Activated B cell treated with CpG ODN at 0.5 μM for 24 hours (primary cell): Measurements from ENCODE around the gene IER5L. TPM values are rescaled to one million over a fixed set of nuclear protein-coding genes. Genes with fewer than 3 reads are reported as not detected.

Experiments used
- ATAC-seq: fragments of 200-7000 bp; cut with Tn5 transposase; one replicate; pipeline ENCODE4 v1.10.0; 2021; ENCODE audit warnings: low read depth, mild to moderate bottlenecking, moderate library complexity
- CTCF ChIA-PET: fragments of 350-600 bp; sonication (Branson Sonifier 250); formaldehyde crosslinking; loops from one replicate; lab custom pipeline; 2021; ENCODE audit warnings: antibody characterized with exemption; lab: Charles Lee
- POLR2A ChIA-PET: fragments of 350-600 bp; sonication (Branson Sonifier 250); formaldehyde crosslinking; loops from one replicate; lab custom pipeline; 2021; ENCODE audit warnings: antibody characterized with exemption; lab: Charles Lee
- DNase-seq: peaks from one replicate; pipeline ENCODE4 v3.0.0; 2022
- H3K27ac Mint-ChIP-seq: one replicate; pipeline ENCODE4 v1.8.0; 2020; ENCODE audit warnings: mixed read lengths
- H3K27me3 Mint-ChIP-seq: one replicate; pipeline ENCODE4 v1.8.0; 2021; ENCODE audit warnings: mixed read lengths
- H3K36me3 Mint-ChIP-seq: one replicate; pipeline ENCODE4 v1.8.0; 2021; ENCODE audit warnings: low read depth, mixed read lengths
- H3K4me1 Mint-ChIP-seq: one replicate; pipeline ENCODE4 v1.8.0; 2021; ENCODE audit warnings: mixed read lengths
- H3K4me3 Mint-ChIP-seq: one replicate; pipeline ENCODE4 v1.8.0; 2020; ENCODE audit warnings: mild to moderate bottlenecking, mixed read lengths
- H3K9me3 Mint-ChIP-seq: one replicate; pipeline ENCODE4 v1.8.0; 2020; ENCODE audit warnings: mixed read lengths
- intact Hi-C: fragments of 100-400 bp; cut with micrococcal nuclease; formaldehyde crosslinking; loops from one replicate; pipeline ENCODE4 v1.15.1; 2024
- total RNA-seq: library from RNA; stranded (reverse); gene quantifications from 2 replicates; pipeline ENCODE4 v1.2.3, GENCODE V29; 2022
- TF ChIP-seq, protein P1 (sequence below): fragments of 200-600 bp; IDR thresholded peaks from one replicate; pipeline ENCODE4 v1.8.0; 2022; ENCODE audit warnings: antibody characterized with exemption, mild to moderate bottlenecking

Gene IER5L
- total RNA-seq: 1.9 and 2.1 TPM in 2 replicates

- POLR2A ChIA-PET: interaction anchor here (0.5 to 1.7 kb wide), 16 partner anchors 29 to 1566 kb away, joined by 3 to 26 read pairs (median 4); partner anchors contain the start of gene NTMT1
- peak; percentile 94 for DNase-seq
- Mint-ChIP-seq H3K4me3 (peak within 1 kb of the TSS; percentile 86), H3K36me3 (no peaks in the 10 kb centered on the region), H3K27ac (peak within 1 kb of the TSS; percentile 56), H3K9me3 (no peaks in the 10 kb centered on the region), H3K27me3 (peaks cover 17% of the 10 kb centered on the region), H3K4me1 (peaks cover 23% of the 10 kb centered on the region)
- peak; percentile 90 for ATAC-seq
- intact Hi-C loops: loop anchor here (1.0 to 10.0 kb wide), 4 partner anchors 24 to 237 kb away; no protein-coding TSS in a partner anchor
- CTCF ChIA-PET: interaction anchor here (0.9 to 1.7 kb wide), 7 partner anchors 35 to 446 kb away, joined by 3 to 13 read pairs (median 4); no protein-coding TSS in a partner anchor
- TF ChIP-seq, protein P1, sequence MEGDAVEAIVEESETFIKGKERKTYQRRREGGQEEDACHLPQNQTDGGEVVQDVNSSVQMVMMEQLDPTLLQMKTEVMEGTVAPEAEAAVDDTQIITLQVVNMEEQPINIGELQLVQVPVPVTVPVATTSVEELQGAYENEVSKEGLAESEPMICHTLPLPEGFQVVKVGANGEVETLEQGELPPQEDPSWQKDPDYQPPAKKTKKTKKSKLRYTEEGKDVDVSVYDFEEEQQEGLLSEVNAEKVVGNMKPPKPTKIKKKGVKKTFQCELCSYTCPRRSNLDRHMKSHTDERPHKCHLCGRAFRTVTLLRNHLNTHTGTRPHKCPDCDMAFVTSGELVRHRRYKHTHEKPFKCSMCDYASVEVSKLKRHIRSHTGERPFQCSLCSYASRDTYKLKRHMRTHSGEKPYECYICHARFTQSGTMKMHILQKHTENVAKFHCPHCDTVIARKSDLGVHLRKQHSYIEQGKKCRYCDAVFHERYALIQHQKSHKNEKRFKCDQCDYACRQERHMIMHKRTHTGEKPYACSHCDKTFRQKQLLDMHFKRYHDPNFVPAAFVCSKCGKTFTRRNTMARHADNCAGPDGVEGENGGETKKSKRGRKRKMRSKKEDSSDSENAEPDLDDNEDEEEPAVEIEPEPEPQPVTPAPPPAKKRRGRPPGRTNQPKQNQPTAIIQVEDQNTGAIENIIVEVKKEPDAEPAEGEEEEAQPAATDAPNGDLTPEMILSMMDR: no peak
These were observed at the start of gene IER5L for GRCh38 chr9:129177791-129178567. IER5L (minus strand) TSS chr9:129178261; CDS start chr9:129178052, 209 bp downstream.

GRCh38 chr9:129227843-129228189 is 49.8 kb upstream of the IER5L start:
- peaks cover 3% of the 10 kb centered on the region for H3K4me1 Mint-ChIP-seq
- TF ChIP-seq, protein P1: no peak
- no peak for ATAC-seq
- H3K9me3 Mint-ChIP-seq: no peaks in the 10 kb centered on the region
- no peak overlapping the region for H3K4me3 Mint-ChIP-seq
- no peaks in the 10 kb centered on the region for H3K36me3 Mint-ChIP-seq
- peaks cover 45% of the 10 kb centered on the region for H3K27me3 Mint-ChIP-seq
- H3K27ac Mint-ChIP-seq: no peak overlapping the region
- ChIA-PET POLR2A (no interaction called here), CTCF (no interaction called here)
- no peak for DNase-seq
- intact Hi-C loops: no loop called here

GRCh38 chr9:129225815-129226214 is 47.8 kb upstream of the IER5L start:
- POLR2A ChIA-PET: no interaction called here
- CTCF ChIA-PET: no interaction called here
- TF ChIP-seq, protein P1: no peak

GRCh38 chr9:129225490-129225778 is 47.4 kb upstream of the IER5L start:
- H3K4me1 Mint-ChIP-seq: peaks cover 8% of the 10 kb centered on the region
- H3K27me3 Mint-ChIP-seq: peaks cover 48% of the 10 kb centered on the region
- TF ChIP-seq, protein P1: no peak
- H3K36me3 Mint-ChIP-seq: no peaks in the 10 kb centered on the region
- DNase-seq: no peak
- no peak for ATAC-seq
- ChIA-PET POLR2A (no interaction called here), CTCF (no interaction called here)
- H3K4me3 Mint-ChIP-seq: no peak overlapping the region
- no peak overlapping the region for H3K27ac Mint-ChIP-seq
- no peaks in the 10 kb centered on the region for H3K9me3 Mint-ChIP-seq
- intact Hi-C loops: no loop called here

More at GRCh38 chr9:129225815-129226214, 47.8 kb upstream of the IER5L start:
- Mint-ChIP-seq H3K27ac (no peak overlapping the region), H3K4me3 (no peak overlapping the region), H3K9me3 (no peaks in the 10 kb centered on the region), H3K4me1 (peaks cover 8% of the 10 kb centered on the region), H3K27me3 (peaks cover 46% of the 10 kb centered on the region), H3K36me3 (no peaks in the 10 kb centered on the region)
- ATAC-seq (no peak), DNase-seq (no peak)
- intact Hi-C loops: no loop called here

DNA sequence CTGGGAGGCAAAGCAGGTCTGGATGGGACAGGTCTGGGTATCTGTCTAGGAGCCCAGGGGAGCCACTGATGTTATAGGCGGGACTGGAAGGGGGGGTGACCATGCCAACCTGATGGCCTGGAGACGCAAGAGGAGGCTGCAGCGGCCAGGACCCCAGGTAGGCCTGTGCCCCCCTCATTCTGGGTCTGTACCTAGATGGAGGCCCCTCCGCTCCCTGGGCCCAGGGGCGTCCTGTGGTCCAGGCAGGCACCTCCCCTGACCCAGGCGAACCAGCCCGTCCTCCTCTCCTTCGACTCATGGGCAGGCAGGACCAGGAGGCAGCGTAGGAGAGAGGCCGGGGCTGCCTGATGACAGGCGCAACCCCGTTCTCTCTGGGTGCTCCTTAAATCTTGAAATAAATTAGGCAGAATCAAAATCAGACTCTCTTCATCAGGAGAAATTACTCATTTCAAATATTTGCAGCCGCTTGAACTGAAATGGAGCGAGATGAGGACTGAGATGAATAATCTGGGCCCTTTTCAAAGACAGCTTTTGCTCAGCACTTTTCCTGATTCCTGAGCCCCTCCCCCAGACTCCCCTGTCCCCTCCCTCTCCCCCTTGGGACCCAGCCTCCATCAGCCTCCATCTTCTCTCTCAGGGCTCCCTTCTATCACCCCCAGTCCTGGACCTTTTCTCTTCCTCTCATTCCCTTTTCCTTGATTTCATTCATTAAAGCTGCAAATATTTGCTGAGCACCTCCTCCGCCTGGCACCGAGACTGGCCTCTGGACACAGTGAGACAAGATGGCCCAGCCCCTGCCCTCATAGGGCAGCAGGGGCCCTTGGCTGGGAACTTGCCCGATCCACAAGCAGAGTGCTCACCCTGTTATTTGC is 46.8 kb upstream of the IER5L start:
- POLR2A ChIA-PET: no interaction called here
- no peak for DNase-seq
- intact Hi-C loops: no loop called here
- ATAC-seq: no peak
- TF ChIP-seq, protein P1: no peak
- Mint-ChIP-seq H3K4me3 (no peak overlapping the region), H3K36me3 (no peaks in the 10 kb centered on the region), H3K27me3 (peaks cover 48% of the 10 kb centered on the region), H3K9me3 (no peaks in the 10 kb centered on the region), H3K4me1 (peaks cover 7% of the 10 kb centered on the region), H3K27ac (no peak overlapping the region)
- CTCF ChIA-PET: no interaction called here
